GM19240 (cell line): Measurements from ENCODE around the gene INSIG2.
A peak's percentile ranks its signal among the peaks of the same experiment; 100 is the strongest.

Experiments used
- DNase-seq: peaks from one replicate; pipeline ENCODE4 v3.0.0; 2011; ENCODE audit warnings: low spot score; ENCODE audit not compliant: insufficient read length

The INSIG2 gene

GRCh38 chr2:118098307-118099030, 10.2 kb downstream of the INSIG2 start:
- no peak for DNase-seq

GRCh38 chr2:118102433-118103082, 14.3 kb downstream of the INSIG2 start:
- DNase-seq = no peak

- peak; percentile 21 for DNase-seq
Observed at GRCh38 chr2:118103951-118104940, 16.0 kb downstream of the INSIG2 start.

- no peak for DNase-seq
Observed at GRCh38 chr2:118105497-118105896, 17.2 kb downstream of the INSIG2 start.

GRCh38 chr2:118106926-118107325, 18.7 kb downstream of the INSIG2 start:
- DNase-seq = no peak

- no peak for DNase-seq
Observed at GRCh38 chr2:118110310-118110709, 22.0 kb downstream of the INSIG2 start.

GRCh38 chr2:118110991-118111390, 22.7 kb downstream of the INSIG2 start:
- DNase-seq = no peak

- DNase-seq = no peak
Observed at GRCh38 chr2:118112771-118113334, 24.6 kb downstream of the INSIG2 start.

- DNase-seq = no peak
Observed at GRCh38 chr2:118114863-118115262, 26.6 kb downstream of the INSIG2 start.

- no peak for DNase-seq
Observed at GRCh38 chr2:118115761-118116160, 27.5 kb downstream of the INSIG2 start.

- no peak for DNase-seq
Observed at GRCh38 chr2:118118479-118118878, 30.2 kb downstream of the INSIG2 start.

GRCh38 chr2:118119158-118119727, 31.0 kb downstream of the INSIG2 start:
- DNase-seq = no peak

- no peak for DNase-seq
Observed at GRCh38 chr2:118119761-118120400, 31.6 kb downstream of the INSIG2 start.

- no peak for DNase-seq
Observed at GRCh38 chr2:118120401-118120780, 32.1 kb downstream of the INSIG2 start.

- DNase-seq = no peak
Observed at GRCh38 chr2:118121101-118121500, 32.8 kb downstream of the INSIG2 start.

- no peak for DNase-seq
Observed at GRCh38 chr2:118121986-118122524, 33.8 kb downstream of the INSIG2 start.

- peak; percentile 43 for DNase-seq
Observed at GRCh38 chr2:118122594-118123281, 34.5 kb downstream of the INSIG2 start.

GRCh38 chr2:118123561-118124232, 35.4 kb downstream of the INSIG2 start:
- DNase-seq = no peak

GRCh38 chr2:118124288-118124891, 36.1 kb downstream of the INSIG2 start:
- DNase-seq = no peak
